ENCODE measurements around the gene MAEA.

Gene MAEA

DNA sequence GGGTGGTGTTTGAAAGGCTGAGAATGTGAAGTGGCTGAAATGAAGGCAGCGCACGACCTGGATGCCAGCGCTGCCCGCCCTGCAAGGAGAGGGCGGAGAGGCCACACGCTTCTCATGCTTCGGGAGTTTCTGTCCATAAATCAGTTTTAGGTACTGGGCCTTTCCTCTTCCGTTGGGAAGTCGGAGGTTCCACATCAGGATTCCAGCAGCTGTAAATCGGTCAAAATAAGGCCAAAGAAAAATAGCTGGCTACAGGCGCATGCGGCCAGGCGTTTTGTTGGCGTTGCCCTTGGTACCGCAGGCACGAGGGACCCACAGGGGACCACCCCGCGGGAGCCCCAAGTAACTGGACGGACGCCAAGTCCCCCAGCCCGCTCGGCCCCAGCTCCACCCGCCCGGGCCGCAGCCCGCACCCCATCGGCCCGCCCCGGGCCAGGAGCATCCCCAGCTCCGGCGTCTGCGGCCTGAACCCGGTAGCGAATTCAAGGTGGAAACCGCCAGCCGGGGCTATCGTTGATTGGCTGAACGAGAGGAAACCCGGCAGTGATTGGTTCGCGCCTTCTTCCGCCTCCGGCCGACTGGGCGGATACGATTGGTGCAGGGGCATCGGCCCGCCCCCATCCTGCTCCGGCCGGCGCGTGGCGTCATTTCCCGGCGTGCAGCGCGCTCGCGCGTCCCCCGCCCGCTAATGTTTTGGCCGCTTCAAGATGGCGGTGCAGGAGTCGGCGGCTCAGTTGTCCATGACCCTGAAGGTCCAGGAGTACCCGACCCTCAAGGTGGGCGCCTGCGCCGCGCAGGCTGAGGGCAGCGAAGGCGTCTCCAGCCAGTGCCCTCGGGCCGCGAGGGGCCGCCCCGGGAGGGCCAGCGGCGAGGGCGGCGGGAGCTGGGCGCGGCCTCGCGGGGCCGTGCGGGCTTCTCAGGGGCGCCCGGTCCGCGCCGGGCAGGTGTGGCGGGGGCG, at the start of gene MAEA:
MAEA (plus strand) TSS at position 685 of the 958 bp plus-strand sequence; CDS start at position 708, 23 bp downstream.
- DNase-seq (ENCODE audit: low spot score): peak; percentile 97

DNA sequence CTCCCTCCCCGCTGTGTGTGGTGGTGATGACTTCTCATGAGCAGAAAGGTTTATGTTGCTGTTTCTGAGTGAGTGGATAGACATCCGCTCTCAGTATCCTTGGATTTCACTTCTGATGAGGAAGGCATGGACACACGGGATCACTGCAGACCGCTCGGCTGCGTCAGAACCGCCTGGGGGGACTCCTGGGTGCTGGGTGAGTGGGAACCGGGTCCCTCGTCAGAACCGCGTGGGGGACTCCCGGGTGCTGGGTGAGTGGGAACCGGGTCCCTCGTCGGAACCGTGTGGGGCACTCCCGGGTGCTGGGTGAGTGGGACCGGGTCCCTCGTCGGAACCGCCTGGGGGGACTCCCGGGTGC, 49.8 kb upstream of the MAEA start:
- DNase-seq (ENCODE audit: low spot score): no peak

DNA sequence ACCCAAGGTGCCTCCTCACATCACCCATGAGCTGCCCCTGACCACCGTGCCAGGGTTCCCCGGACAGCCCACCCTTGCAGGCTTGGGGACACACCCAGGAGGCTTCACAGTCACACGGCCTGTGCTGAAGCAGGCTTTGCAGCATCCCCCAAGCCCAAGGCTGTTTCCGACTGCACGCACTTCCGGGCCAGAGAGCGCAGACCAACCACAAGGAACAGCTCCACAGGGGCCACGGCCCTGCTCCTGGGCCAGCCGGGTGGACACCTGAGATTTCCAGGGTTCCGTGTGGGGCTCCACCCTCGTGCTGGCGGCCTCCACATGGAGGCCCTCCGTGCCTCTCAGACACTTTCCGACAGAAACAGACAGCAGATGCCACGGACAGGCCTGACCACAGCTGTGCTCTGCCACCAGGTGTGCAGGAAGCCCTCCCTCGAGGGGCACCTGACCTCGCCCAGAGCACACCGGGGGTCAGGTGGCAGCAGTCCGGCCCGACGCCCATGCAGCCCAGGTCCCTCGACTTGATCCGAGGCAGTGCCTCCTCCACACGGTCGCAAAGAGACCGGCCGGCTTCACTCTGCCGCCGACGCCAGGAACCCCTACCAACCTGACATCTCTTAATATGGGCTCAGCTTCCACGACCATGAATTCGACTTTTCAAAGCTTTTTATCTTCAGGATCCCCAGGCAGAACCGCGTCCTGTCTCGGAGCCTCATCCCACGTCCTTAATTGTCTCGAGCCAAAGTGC, 48.8 kb upstream of the MAEA start:
- no peak for DNase-seq (ENCODE audit: low spot score)

DNA sequence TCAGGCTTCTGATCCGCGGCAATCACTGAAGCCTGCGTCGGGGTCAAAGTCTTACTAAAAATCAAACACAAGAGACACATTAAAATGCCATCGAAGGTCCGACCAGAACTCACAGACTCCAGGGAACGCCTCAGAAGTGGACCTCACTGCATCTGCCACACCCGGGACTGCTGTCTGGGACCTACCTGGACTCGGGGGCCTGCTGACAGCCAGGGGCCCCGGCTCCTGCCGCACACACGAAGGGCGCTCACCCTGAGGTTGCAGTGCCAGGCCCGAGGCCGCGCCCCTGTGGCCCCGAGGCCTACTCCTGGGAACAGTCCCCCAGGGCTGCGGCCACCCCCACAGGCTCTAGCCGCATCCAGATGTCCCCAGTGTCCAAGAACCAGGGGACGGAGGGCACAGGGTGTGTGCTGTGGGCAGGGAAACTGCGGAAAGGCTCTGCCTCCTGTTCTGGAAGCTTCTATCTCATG, 48.2 kb upstream of the MAEA start:
- no peak for DNase-seq (ENCODE audit: low spot score)

DNA sequence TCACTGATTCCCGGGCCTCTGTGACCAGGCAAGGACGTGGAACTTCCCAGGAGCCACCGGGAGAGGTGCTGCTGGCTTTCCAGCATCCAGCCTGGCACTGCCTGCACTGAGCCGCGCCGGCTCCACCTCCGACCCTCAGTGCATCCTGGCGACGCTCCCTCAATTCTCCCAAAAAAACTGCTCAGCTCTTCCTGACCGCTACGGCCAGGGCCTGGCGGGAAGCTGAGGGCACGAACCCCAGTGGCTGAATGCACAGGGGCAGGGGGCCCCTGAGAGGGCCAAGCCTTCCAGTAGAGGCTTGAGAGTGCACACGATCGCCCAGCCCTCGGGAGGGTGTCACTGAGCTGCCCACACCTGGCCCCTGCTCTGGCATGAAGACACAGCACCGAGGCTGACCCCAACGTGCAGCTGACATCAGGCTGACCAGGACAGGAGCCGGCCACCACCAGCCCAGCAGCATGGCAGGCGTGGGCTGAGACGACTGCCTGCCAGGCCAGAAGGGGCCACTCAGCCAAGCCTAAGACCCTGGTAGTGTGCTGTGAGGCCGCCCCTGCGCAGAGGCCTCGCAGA, 47.7 kb upstream of the MAEA start:
- no peak for DNase-seq (ENCODE audit: low spot score)

DNA sequence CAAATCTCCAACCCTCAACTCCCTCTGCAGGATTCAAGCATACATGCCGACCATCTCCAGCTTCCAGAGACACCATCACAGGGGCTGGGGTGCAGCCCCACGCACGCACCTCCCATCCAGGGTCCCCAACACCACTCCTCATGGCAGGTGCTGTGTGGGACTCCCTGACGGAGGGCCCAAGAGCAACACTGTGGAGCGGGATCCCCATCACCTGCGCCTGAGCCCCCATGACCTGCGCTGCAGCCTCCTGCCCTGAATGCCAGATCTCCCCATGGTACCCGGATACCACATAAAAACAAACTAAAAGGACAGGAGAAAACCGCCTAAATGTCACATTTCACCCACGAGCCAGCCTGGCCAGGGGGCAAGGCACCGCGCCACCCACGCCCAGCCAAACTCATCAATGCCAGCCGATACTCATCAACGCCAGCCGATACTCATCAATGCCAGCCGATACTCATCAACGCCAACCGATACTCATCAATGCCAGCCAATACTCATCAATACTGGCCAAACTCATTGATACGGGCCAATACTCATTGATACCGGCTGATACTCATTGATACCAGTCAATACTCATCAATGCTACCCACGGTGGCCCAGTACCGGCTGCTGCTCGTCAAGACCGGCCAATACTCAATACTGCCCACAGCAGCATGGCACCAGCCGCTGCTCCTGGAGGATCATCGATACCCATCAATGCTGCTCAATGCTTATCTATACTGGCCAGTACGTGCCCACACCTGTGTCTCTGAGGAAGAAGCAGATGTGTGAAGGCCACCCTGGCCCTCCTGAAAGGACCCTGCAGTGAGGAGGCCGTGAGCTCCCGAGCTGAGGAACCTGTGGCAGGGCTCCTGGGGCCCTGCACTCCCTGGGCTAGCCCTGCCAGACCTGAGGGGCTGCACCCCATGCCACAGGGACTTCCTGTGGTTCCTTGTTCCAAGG, 46.9 kb upstream of the MAEA start:
- no peak for DNase-seq (ENCODE audit: low spot score)

DNA sequence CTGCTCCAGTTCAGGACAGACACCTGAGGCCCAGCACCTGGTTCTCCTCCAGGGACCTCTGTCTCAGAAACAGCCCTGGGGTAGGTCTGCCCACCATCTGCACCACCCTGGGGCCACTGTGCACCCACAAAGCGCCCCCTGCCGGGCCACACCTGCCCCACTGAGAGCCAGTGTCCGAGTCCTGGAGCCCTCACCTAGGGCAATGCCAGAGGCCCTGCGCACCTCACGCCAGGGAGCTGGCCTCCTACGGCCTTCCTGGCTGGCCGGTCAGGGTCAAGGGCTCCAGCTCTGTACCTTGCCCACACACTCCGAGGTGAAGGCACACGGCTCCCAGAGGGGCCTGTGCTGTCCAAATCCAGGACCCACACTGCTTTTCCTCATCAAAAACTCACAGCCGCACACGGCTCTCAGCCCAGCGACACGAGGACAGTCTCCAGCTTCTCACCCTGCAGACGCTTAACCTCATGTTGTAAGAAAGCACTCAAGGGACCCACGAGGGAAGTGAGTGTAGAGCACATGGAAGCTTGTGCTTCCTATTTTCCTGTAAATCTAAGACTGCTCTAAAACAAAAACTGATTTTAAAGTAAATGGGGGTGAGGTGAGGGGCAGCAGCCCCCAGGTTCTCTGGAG, 46.1 kb upstream of the MAEA start:
- no peak for DNase-seq (ENCODE audit: low spot score)

DNA sequence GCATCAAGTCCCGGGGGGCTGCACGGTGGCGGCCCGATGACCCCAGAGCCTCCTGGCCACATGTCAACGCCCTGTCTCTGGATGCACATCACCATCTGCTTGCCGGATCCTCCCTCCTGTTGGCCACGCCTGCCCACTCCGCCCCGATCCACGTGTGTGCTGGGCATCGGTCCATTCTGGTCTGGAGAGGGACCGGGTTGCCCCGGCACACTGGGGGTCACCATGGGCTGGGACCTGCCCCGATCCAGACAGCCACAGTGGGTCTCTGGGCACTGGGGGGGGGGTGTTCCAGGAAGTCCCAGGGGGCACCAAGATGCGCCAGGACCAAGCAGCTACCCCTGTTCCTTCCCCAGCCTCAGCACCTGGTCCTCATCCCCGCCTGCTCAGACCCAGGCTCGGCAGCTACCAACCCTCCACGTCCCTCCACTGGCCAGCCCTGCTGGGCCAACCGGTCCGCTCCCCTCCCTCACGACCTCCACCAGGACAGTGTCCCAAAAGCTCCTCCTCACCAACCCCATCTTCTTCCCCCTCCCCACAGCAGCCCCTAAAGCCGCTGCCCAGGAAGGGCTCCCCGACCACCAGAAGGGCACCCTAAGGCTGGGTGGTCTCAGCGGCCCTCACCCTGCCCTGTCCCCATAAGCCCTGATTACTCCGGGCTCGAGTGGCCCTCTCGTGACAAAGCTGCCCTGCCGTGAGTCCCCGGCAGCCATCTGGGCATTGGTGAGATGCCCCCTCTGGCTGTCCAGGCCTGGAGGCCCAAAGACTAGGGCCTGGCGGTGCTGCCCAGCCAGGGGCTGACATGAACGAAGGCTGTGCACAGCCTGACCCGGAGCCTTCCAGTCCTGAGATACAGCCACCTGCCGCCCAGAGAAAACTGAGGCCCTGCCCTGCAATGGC, 45.4 kb upstream of the MAEA start:
- no peak for DNase-seq (ENCODE audit: low spot score)

DNA sequence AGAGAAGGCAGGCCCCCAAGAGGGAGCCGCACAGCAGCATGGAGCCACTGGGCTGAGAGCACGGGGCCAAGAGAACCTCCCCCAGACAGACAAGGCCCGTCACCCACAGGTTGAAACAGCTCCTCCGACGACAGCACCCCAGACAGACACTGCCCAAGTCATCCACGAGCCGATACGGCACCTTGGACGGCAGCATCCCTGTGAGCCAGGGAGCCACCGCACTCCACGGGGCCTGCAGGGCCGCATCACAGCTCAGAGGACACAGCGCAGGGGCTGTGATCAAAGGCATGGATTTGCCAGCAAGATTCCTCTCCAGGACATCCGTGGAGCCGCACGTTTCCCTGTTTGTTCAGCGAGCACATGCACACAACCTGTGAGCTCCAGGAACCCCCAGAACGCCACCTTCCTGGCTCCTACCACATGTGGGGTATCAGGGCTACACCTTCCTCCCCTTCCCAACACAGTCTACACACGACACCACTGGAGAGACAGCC, 44.7 kb upstream of the MAEA start:
- no peak for DNase-seq (ENCODE audit: low spot score)

DNA sequence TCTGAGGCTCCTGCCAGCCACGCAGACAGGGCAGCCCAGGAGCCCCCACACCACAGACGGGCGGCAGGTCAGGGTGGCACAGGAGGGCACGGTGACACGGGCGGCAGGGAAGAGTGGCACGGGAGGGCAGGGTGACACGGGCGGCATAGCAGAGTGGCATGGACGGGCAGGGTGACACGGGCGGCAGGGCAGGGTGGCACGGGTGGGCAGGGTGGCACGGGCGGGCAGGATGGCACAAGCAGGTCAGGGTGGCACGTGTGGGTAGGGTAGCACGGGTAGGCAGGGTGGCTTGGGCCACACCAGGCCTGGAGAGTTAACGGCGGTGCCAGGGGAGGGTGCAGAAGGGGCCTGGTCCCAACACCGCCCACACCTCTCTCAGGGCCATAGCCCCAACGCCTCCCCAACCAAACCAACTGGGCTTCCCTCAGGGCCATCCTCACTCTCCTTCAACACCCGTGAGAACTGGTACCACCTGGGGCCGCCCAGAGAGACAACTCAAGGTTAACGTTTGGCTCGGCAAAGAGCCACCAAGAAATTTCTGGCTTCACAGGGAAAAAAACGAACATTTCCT, 44.1 kb upstream of the MAEA start:
- DNase-seq (ENCODE audit: low spot score): no peak

DNA sequence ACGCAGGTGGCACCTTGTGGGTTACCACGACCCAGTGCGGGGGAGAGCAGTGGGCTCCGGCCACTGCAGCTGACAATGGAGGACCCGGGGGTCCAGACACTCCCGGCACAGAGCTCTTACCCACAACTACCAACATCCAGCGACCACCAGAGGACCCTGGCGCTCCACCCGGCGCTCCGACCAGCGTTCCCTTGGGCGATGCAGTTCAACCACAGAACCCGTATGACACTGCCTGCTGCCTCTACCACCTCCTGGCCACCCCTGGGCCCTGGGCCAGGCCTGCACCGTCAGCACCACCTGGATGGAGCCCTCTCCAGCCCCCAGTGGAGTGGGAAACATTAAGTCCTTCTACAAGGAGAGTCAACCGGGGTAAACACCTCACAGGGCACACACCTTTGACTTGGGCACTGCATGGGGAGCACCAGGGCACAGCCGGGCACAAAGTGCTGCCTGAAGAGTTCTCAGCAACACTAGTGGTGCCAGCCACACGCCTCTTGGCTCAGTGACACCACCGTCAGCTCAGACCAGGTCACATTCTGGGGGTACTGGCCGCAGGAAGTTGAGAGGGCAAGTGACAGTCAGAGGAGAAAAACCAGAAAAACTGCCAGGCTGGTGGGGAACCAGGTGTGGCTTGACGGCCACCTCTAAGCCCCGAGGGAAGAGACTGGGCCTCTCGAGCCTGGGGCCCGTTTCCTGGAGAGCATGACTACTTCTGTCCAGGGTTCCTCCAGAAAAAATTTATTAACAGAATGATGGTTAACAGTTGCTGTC, 43.4 kb upstream of the MAEA start:
- DNase-seq (ENCODE audit: low spot score): no peak

DNA sequence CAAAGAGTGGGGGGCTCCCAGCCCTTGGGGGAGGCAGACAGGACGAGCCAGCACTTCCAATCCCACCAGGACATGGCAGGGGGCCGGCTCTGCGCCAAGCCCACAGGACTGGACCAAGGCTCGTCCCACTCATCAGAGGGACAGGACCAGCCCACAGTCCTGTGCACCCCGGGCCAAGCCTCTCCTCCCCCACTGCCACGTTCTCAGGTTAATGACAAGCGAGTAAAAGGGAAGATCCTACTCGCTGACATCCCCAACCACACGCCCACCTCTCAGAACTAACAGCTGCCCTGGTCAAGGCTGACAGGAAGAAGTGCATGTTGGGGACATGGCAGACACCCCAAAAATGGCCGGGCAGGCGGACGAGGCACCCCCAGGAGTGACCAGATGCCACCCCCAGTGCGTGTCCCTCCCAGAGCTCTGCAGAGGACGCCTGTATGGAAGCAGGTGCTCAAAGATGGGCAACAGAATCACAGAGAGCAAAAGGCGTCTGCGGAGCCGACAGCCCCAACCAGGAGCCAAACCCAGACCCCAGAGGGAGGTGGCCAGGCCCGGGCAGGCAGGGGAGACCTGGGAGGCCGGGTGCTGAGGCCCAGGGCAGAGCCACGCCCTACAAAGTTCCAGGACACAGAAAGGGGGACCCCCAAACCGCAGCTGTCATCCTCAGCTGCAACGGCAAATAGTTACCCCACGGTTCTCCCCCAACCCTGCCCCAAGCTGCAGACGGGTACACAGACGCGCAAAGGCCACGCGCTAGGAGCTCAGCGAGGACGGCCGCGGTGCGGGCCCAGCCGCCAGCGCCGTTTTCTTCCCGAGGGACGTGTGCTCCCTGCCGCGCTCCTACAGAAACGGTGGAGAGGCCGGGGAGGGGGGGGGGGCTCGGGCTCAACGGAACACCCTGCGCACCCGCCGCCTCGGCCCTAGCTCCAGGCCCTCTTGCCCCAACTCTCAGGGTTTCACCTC, 42.5 kb upstream of the MAEA start:
- DNase-seq (ENCODE audit: low spot score): no peak

DNA sequence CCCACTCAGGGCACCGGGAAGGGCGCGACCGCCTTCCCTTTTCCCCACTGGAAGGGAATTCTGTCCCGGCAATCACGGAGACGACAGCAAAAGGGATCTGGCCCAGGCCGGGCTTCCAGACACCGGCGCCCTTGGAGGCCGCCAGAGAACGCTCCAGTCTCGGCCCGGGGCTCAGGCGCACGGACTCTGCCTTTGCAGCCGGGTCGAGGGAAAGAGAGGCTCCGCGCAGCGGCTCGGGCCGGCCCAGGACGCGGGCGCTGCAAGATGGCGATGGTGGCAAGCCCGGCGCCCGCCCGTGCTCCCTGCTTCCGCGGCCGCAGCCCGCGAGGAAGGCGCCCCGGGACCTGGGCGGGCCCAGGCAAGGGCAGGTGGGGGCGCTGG, 41.8 kb upstream of the MAEA start:
- no peak for DNase-seq (ENCODE audit: low spot score)

DNA sequence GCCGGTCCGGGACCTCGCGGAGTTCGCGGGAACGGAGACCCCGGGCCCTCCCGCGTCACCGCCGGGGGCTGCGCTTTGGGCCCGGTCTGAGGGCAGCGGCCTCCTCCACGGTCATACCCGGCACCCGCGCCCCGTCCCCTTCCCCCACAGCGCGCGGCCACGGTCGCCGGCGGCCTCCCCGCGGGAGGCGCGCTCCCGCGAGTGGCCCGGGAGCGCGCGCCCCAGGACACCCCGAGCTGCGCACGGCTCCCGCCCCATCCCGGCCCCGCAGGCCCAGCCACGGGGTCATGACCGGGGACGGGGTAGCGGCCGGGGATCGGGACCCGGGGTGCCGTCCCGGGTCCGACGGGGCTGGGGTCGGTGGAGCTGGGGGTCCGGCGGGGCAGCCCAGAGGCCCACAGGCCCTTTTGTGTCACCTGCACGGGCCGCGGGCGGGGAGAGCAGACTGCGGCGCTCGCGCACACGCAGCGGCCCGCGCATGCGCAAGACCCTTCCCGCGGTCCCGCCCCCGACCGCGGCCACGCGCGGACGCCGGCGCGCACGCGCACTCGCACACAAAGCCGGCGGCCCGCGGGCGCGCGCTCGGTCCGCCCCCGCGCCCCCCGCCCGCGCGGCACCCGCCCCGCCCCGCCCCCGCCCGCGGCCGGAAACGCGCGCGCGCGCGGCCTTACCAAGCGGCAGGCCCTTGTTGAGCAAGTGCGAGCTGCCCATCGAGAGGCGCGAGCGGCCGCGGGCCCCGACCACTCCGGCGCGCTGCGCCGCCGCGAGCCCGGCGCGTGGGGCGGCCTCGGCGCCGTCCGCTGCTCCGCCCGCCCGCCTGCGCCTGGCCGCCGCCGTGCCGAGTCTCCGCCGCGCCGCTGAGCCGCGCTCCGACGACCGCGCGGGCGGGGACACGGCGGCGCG, 41.2 kb upstream of the MAEA start, which contains the start of gene CTBP1:
CTBP1 (minus strand) TSS at position 886 of the 903 bp plus-strand sequence. CDS start 7,799 bp downstream, outside the sequence.
- peak; percentile 85 for DNase-seq (ENCODE audit: low spot score)

DNA sequence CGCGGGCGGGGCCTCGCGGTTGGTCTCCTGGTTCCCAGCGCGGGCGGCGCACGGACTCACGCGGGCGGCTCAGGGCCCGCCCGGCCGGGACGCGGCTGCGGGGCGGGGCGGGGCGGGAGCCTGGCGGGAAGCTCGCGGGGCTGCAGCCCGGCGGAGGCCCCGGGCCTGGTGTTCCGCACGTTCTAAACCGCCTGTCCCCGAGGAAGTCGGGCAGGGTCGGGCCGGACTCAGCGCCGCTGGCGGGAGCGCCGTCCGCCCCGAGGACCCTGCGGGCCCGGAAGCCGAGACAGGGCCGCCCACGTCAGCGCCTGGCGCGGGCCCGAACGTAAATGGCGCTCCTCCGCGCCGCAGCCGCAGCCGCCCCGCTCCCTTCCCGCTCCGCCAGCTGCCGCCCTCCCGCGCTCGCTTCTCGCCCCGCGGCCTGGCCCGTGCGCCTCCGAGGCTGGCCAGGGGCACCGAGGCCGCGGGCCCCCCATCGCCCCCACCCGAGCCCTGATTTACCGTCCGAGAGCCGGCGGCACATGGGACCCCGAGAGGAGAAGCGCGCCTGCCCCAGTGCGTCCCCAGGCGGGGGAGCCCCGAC, 40.5 kb upstream of the MAEA start:
- DNase-seq (ENCODE audit: low spot score): peak; percentile 82

All from CD4-positive, alpha-beta T cell treated with Interleukin-15 for 4 hours (primary cell).